Activated naive CD4-positive, alpha-beta T cell treated with anti-CD3 and anti-CD28 coated beads, Interleukin-2, amount 10 ng/mL, durations not matched to agents 7 days and 5 days (primary cell): Measurements from ENCODE around the gene DIAPH3.
A peak's percentile ranks its signal among the peaks of the same experiment; 100 is the strongest.
"Not testable (repeated sequence)": the region's sequence is repeated elsewhere in the genome, so short reads cannot be mapped to it uniquely, and the experiment has no call there.

ENCODE experiments used
- CTCF ChIA-PET: fragments of 350-600 bp; sonication (Branson Sonifier 250); formaldehyde crosslinking; loops from one replicate; lab custom pipeline; 2021; ENCODE audit warnings: antibody characterized with exemption; lab: Charles Lee
- DNase-seq: peaks from one replicate; pipeline ENCODE4 v3.0.0-alpha.2; 2020
- H3K27ac Mint-ChIP-seq: one replicate; pipeline ENCODE4 v1.8.0; 2021; ENCODE audit warnings: mild to moderate bottlenecking, moderate library complexity, mixed read lengths
- H3K27me3 Mint-ChIP-seq: one replicate; pipeline ENCODE4 v1.8.0; 2021; ENCODE audit warnings: mild to moderate bottlenecking, mixed read lengths
- H3K36me3 Mint-ChIP-seq: one replicate; pipeline ENCODE4 v1.8.0; 2021; ENCODE audit warnings: mixed read lengths
- H3K4me1 Mint-ChIP-seq: one replicate; pipeline ENCODE4 v1.8.0; 2021; ENCODE audit warnings: mixed read lengths
- H3K4me3 Mint-ChIP-seq: one replicate; pipeline ENCODE4 v1.8.0; 2021; ENCODE audit warnings: mild to moderate bottlenecking, moderate library complexity, mixed read lengths
- H3K9me3 Mint-ChIP-seq: one replicate; pipeline ENCODE4 v1.8.0; 2021; ENCODE audit warnings: mixed read lengths

DIAPH3 gene

DNA sequence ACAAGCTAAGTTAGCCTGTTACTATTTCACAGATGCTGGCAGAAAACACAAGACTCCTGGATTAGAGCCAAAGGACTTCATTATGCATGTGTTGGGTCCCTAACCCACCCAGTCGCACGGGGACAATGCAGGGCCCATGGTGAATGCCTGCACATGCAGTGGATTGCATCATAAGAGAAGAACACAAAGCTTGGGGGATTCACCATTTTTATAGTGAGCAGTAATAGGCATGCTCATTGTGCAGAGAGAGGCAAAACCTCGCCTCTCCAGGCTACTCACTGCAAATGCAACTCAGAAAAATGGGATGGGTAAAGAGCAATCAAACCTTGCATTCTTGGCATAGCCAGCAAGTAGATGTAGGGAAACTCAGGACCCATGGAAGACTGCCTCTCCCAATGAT lies 115.8 kb downstream of the DIAPH3 start:
- no peak overlapping the region for H3K27ac Mint-ChIP-seq
- H3K27me3 Mint-ChIP-seq, result no peaks in the 10 kb centered on the region
- no peaks in the 10 kb centered on the region for H3K9me3 Mint-ChIP-seq
- peaks cover 10% of the 10 kb centered on the region for H3K36me3 Mint-ChIP-seq
- H3K4me1 Mint-ChIP-seq, result no peaks in the 10 kb centered on the region
- no peak overlapping the region for H3K4me3 Mint-ChIP-seq
- no peak for DNase-seq
- CTCF ChIA-PET, result no interaction called here

DNA sequence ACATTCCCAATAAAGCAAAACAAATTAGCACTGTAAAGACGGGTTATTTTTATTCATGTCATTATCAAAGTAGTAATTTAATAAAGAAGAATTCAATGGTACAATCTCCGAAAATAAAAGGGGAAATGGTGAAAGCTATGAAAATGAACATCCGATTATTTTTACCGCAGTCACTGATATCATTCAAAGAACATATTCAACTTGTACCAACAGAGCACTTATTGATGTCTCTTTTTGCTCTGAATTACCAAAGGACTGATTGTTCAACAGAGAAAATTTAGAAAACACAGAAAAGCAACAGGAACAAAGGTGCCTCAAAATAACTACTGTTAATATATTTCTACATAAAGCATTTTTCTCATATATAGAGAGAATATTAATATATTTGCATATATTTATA lies 119.4 kb downstream of the DIAPH3 start:
- DNase-seq, result no peak
- Mint-ChIP-seq H3K27me3 (no peaks in the 10 kb centered on the region), H3K4me3 (no peak overlapping the region), H3K27ac (no peak overlapping the region), H3K4me1 (no peaks in the 10 kb centered on the region), H3K9me3 (no peaks in the 10 kb centered on the region), H3K36me3 (peaks cover 17% of the 10 kb centered on the region)
- CTCF ChIA-PET, result no interaction called here

DNA sequence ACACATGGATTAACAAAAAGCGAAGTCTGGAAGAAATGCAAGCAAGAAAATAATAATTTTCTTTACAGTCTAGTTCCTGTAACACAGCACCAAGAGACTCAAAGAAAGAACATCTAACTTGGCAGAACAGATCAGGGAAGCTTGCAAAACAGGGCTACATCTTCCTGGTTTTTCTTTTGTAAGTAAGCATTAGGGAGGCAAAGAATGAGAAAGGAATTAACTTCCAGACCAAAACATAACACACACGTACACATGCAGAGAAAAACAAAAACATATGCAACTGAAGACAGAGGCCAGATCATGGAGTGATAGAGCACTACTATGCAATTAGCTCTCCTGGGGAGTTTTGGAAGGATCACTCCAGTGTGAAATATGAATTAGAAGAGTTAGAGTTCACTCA lies 120.5 kb downstream of the DIAPH3 start:
- Mint-ChIP-seq H3K4me3 (no peak overlapping the region), H3K27ac (no peak overlapping the region), H3K27me3 (no peaks in the 10 kb centered on the region), H3K9me3 (no peaks in the 10 kb centered on the region), H3K4me1 (no peaks in the 10 kb centered on the region), H3K36me3 (peaks cover 19% of the 10 kb centered on the region)
- CTCF ChIA-PET, result no interaction called here
- no peak for DNase-seq

DNA sequence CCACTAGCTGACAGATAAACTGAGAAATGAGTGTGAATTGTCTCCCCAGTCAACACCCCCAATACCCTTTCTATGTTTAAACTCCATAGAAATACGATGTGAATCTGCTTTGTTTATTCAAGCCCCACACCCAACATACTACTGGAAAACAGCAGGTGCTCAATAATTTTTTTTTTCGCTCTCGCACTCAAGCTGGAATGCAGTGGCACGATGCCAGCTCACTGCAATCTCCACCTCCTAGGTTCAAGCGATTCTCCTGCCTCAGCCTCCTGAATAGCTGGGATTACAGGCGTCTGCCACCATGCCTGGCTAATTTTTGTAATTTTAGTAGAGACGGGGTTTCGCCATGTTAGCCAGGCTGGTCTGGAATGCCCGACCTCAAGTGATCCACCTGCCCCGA lies 123.1 kb downstream of the DIAPH3 start:
- not testable (repeated sequence) for DNase-seq, H3K27ac Mint-ChIP-seq, H3K27me3 Mint-ChIP-seq, H3K4me3 Mint-ChIP-seq, H3K9me3 Mint-ChIP-seq, H3K4me1 Mint-ChIP-seq
- peaks cover 18% of the 10 kb centered on the region for H3K36me3 Mint-ChIP-seq
- CTCF ChIA-PET, result interaction anchor here (1.0 kb wide), 1 partner anchor 14 kb away, joined by 3 read pairs; no protein-coding TSS in a partner anchor

DNA sequence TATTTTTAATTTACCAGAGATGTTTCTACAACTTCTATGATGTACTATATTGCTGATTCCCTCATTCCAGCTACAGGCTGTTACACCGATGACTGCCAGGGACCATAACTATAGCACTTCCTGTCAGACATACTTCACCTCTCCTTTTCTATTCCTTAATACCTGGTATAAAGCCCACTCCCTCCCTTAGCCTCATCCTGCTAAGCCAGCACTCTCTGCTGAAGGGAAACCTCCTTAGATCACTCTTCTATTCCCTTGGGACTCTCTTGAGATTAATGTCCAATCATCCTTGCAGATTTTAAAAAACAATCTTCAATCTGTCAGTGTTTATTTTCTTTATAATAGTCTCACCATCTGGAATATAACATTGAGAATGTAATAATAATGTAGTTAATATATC lies 127.9 kb downstream of the DIAPH3 start:
- Mint-ChIP-seq H3K27ac (no peak overlapping the region), H3K36me3 (peaks cover 28% of the 10 kb centered on the region), H3K4me3 (no peak overlapping the region), H3K9me3 (no peaks in the 10 kb centered on the region), H3K27me3 (no peaks in the 10 kb centered on the region), H3K4me1 (no peaks in the 10 kb centered on the region)
- no peak for DNase-seq
- CTCF ChIA-PET, result no interaction called here

DNA sequence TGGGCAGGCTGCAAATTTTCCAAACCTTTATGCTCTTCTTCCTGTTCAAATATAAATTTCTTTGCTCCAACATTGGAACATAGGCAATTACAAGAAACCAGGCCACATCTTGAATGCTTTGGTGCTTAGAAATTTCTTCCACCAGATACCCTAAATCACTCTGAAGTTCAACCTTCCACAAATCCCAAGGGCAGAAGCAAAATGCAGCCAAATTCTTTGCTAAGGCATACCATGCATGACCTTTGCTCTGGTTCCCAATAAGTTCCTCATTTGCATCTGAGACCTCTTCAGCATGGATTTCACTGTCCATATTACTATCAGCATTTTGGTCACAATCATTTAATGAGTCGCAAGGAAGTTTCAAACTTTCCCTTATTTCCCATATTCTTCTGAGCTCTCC lies 130.9 kb downstream of the DIAPH3 start:
- Mint-ChIP-seq H3K27ac (no peak overlapping the region), H3K4me3 (no peak overlapping the region), H3K36me3 (peaks cover 26% of the 10 kb centered on the region), H3K4me1 (no peaks in the 10 kb centered on the region), H3K27me3 (no peaks in the 10 kb centered on the region), H3K9me3 (no peaks in the 10 kb centered on the region)
- CTCF ChIA-PET, result no interaction called here
- no peak for DNase-seq

DNA sequence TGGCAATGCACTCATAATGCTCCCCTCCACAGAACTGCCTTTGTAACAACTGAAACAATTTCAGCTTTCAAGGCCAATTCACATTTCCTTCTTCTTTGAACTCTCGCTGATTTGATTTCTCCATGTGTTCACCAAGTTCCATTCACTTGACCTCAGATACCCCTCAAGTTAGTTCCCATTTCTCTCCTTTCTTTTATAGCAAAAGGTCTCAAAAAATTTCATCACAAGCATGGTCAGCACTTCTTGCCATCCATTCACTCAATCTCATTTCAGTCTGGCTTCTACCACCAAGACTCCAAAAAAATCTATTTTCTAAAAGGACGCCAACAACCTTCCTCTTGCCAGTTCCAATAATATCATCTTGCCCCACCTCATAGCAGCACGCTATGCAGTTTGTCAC lies 135.7 kb downstream of the DIAPH3 start:
- Mint-ChIP-seq H3K9me3 (peaks cover 7% of the 10 kb centered on the region), H3K4me1 (peaks cover 2% of the 10 kb centered on the region), H3K4me3 (no peak overlapping the region), H3K36me3 (peaks cover 24% of the 10 kb centered on the region), H3K27ac (no peak overlapping the region), H3K27me3 (no peaks in the 10 kb centered on the region)
- CTCF ChIA-PET, result no interaction called here
- DNase-seq, result no peak

DNA sequence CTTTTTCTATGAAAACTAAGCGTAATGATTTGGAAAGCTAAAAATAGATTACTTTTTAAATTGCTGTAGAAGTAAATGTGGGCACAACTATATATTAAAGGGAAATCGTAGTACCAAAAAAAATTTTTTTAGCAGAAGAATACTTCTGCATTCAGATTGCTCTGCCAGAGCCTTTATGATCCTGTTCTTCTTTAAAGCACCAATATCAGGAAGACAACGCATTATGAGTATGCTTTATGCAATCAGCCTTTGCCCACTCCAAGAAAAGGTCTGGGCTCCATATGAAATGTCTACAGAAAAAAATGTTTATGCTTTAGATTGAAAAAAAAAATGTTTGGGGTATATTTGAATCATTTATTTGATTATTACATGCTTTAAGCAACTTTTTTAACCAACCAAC lies 137.4 kb downstream of the DIAPH3 start:
- no peaks in the 10 kb centered on the region for H3K27me3 Mint-ChIP-seq
- no peak overlapping the region for H3K4me3 Mint-ChIP-seq
- H3K36me3 Mint-ChIP-seq, result peaks cover 15% of the 10 kb centered on the region
- CTCF ChIA-PET, result no interaction called here
- DNase-seq, result no peak
- no peak overlapping the region for H3K27ac Mint-ChIP-seq
- peaks cover 13% of the 10 kb centered on the region for H3K4me1 Mint-ChIP-seq
- H3K9me3 Mint-ChIP-seq, result peaks cover 7% of the 10 kb centered on the region

DNA sequence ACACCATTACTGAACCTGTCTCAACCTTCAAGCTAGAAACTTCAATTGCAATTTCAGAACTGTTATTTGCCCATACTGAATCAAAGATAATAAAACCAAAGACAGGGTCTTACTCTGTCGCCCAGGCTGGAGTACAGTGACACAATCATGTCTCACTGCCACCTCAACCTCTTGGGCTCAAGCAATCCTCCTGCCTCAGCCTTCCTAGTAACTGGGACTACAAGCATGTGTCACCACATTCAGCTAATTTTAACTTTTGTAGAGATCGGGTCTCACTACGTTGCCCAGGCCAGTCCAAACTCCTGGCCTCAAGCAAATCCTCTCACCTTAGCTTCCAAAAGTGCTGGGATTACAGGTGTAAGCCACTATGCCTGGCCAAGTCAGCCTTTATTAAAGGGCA lies 143.4 kb downstream of the DIAPH3 start:
- peaks cover 44% of the 10 kb centered on the region for H3K4me1 Mint-ChIP-seq
- no peak overlapping the region for H3K27ac Mint-ChIP-seq
- no peaks in the 10 kb centered on the region for H3K27me3 Mint-ChIP-seq
- H3K36me3 Mint-ChIP-seq, result peaks cover 19% of the 10 kb centered on the region
- H3K9me3 Mint-ChIP-seq, result peaks cover 7% of the 10 kb centered on the region
- CTCF ChIA-PET, result no interaction called here
- DNase-seq, result no peak
- H3K4me3 Mint-ChIP-seq, result no peak overlapping the region

DNA sequence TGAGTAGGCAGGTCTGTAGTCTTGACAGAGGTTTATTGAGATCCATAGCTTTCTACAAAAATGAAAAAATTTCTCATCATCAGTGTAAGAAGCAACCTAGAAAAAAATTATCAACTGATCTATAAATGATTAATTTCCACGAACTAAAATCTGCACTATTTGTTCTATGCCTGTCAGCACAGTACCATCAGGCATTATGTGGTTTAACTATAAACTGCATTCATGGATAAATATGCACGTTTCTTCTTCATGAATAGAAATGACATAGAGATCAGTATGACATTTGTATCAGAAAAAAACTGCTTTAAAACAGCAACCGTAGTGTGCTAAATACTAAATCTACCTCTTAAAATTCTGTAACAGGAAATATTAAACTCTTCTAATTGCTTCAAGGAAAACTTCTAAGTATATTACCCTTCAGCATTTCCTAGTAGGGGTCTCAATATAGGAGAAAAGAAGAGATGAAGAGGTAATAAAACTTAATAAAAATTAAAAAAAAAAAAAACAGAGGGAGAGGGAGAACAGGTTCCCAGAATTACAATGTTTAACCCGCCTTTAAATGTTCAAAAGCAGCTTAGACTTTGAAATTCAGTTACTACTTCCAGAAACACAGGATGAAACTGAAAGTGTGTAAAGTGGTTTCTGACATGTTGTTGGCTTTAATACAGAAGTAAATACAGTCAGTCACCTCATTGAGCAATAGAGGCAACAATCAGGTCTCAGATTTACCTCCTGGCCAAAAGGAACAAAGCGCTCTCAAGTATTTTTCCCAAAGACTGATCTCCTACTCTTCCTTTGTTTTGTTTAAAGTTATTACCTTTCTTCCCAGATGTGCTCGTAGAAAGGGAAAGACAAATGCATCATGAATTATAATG lies 144.4 kb downstream of the DIAPH3 start:
- Mint-ChIP-seq H3K36me3 (peaks cover 15% of the 10 kb centered on the region), H3K4me1 (peaks cover 44% of the 10 kb centered on the region), H3K9me3 (peaks cover 3% of the 10 kb centered on the region), H3K4me3 (no peak overlapping the region), H3K27ac (peak overlapping the region; percentile 60), H3K27me3 (no peaks in the 10 kb centered on the region)
- CTCF ChIA-PET, result interaction anchor here (0.5 kb wide), 1 partner anchor 307 kb away, joined by 5 read pairs; no protein-coding TSS in a partner anchor
- DNase-seq, result no peak

DNA sequence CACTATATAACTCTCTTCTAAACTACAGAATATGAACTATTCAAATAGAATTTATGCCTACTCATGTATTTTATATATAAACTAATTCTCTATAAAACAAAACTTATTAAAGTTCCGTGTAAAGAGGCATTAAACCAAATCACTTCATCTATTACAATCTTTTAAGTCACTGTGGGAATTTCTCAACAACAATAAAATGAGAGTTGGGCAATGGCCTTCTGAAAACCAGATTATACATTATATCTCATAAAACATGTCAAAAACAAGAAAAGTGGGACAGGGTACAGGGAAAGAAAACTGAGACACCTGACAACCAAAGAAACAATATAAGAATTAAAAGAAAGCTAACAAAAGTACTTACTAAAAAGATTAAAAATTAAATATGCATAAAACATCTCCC lies 145.2 kb downstream of the DIAPH3 start:
- Mint-ChIP-seq H3K4me3 (no peak overlapping the region), H3K4me1 (peaks cover 44% of the 10 kb centered on the region), H3K27ac (no peak overlapping the region), H3K9me3 (no peaks in the 10 kb centered on the region), H3K36me3 (peaks cover 12% of the 10 kb centered on the region), H3K27me3 (no peaks in the 10 kb centered on the region)
- DNase-seq, result no peak
- CTCF ChIA-PET, result no interaction called here

DNA sequence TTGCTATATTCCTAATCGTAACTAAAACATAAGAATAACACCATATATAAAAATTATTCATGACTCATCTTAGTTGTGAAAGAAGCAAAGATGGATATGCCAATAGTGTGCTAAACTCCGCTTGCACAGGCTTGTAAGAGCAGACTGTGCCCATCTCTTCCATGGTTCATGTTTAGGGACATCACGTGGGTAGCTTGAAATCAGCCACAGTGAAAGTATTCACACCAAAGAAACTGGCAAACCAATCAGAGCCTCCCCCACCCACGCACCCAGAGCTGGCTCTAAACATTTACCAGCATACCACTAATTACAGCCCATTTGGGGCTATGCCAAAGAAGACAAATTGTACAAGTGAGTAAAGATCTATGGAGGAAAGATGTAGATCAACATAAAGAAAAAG lies 147.5 kb downstream of the DIAPH3 start:
- CTCF ChIA-PET, result no interaction called here
- no peak overlapping the region for H3K27ac Mint-ChIP-seq
- H3K4me3 Mint-ChIP-seq, result no peak overlapping the region
- H3K27me3 Mint-ChIP-seq, result no peaks in the 10 kb centered on the region
- no peaks in the 10 kb centered on the region for H3K9me3 Mint-ChIP-seq
- H3K4me1 Mint-ChIP-seq, result peaks cover 31% of the 10 kb centered on the region
- DNase-seq, result no peak
- H3K36me3 Mint-ChIP-seq, result peaks cover 8% of the 10 kb centered on the region

DNA sequence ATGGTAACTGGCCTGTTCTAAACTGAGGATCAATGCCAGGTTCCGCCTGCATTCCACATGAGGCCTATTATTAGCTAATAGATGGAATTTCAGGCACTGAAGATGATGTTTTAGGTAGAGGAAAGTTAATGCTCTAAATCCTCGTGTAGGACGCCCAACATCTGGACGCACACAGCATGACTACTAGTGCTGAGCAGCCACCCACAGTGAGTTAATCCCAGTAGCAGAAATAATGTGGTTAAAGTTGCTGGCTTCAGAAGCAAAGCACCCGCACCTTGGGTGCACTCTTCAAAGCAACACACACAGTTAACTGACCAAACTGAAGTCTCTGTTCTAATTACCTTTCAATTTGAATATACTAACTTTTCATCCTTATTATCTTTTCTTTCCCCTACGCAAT lies 150.6 kb downstream of the DIAPH3 start:
- H3K27me3 Mint-ChIP-seq, result no peaks in the 10 kb centered on the region

DNA sequence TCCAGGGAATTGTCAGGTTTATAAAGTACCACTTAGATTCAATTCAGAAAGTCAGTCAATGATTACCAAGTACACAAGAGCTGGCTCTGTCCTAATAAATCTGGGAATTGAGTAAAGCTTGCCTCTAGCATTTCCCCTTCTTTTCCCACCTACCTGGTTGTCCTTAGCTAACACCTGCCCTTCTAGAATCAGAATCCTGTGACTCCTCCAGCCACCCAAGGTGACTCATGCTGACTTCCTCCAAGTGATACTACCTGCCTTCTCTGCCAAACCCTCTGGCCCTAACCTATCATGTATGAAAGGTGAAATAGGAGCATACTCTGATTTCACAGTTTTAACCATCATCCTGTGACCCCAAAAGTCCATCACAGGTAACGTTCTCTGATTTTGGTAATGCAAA lies 151.2 kb downstream of the DIAPH3 start:
- H3K36me3 Mint-ChIP-seq, result peaks cover 8% of the 10 kb centered on the region
- no peak overlapping the region for H3K4me3 Mint-ChIP-seq
- H3K4me1 Mint-ChIP-seq, result peaks cover under 1% of the 10 kb centered on the region
- H3K27ac Mint-ChIP-seq, result no peak overlapping the region
- no peak for DNase-seq
- no peaks in the 10 kb centered on the region for H3K9me3 Mint-ChIP-seq
- H3K27me3 Mint-ChIP-seq, result no peaks in the 10 kb centered on the region
- CTCF ChIA-PET, result no interaction called here

More for the DNA sequence above, 150.6 kb downstream of the DIAPH3 start:
- no peak for DNase-seq
- H3K36me3 Mint-ChIP-seq, result peaks cover 8% of the 10 kb centered on the region
- no peaks in the 10 kb centered on the region for H3K9me3 Mint-ChIP-seq
- no peak overlapping the region for H3K4me3 Mint-ChIP-seq
- H3K27ac Mint-ChIP-seq, result no peak overlapping the region
- CTCF ChIA-PET, result no interaction called here
- peaks cover 5% of the 10 kb centered on the region for H3K4me1 Mint-ChIP-seq
